ENCODE data around the gene ILKAP. TPM values are rescaled to one million over a fixed set of nuclear protein-coding genes. Genes with fewer than 3 reads are reported as not detected.

Gene ILKAP
- total and polyA plus RNA-seq, 8 donors = 30.6 to 57.3 (median 46.3) TPM

DNA sequence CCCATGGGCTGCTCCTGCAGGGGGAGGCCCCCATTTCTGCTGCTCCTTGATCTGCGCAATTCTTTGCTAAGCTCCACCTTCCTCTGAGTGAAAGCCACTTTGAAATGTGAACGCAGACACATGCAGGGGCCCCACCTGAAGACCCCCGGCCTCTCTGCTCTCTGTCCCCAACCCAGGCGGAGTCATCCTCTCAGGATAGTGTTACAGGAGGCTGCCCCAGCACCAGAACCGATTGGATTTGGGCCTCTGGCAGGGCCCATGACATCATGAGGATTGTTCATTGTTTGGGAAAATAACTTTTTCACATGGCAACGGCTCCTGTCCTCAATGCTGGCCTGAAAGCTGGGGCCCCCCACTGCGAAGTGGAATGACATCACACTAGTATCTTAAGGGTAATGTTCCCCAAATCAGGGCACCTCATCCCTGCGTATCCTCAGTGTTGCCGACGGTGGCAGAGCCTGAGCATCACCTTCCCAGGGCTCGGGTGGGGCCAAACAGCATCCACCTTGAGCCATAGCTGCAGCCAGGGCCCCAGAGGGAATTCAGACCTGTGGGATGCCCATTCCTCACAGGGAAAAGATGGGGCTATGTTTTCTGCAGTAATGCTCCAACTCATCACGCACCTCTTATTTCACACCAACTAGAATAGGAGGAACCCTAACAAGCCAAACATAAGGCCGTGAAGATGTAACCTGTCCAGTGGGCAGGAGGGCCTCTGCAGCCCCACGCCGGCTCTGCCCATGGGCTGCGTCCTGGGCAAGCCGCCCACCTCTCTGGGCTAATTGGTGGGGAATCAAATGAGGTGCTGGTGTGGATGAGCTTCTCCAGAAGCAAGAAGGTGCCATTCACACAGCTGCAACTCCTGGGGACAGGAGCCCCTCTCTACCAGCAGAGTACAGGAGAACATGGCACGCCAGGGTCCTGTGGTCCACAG lies 47.5 kb downstream of the ILKAP start:
- H3K9me3 ChIP-seq = no peaks in the 10 kb centered on the region
- H3K27ac ChIP-seq = no peak overlapping the region
- no peaks in the 10 kb centered on the region for H3K36me3 ChIP-seq
- intact Hi-C loops (cut with DNase I) = no loop called here
- DNase-seq = no peak
- TF ChIP-seq, protein P1, sequence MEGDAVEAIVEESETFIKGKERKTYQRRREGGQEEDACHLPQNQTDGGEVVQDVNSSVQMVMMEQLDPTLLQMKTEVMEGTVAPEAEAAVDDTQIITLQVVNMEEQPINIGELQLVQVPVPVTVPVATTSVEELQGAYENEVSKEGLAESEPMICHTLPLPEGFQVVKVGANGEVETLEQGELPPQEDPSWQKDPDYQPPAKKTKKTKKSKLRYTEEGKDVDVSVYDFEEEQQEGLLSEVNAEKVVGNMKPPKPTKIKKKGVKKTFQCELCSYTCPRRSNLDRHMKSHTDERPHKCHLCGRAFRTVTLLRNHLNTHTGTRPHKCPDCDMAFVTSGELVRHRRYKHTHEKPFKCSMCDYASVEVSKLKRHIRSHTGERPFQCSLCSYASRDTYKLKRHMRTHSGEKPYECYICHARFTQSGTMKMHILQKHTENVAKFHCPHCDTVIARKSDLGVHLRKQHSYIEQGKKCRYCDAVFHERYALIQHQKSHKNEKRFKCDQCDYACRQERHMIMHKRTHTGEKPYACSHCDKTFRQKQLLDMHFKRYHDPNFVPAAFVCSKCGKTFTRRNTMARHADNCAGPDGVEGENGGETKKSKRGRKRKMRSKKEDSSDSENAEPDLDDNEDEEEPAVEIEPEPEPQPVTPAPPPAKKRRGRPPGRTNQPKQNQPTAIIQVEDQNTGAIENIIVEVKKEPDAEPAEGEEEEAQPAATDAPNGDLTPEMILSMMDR (IDR thresholded peaks at IDR 0.05) = no peak
- peaks cover 18 to 38% of the 10 kb centered on the region in 2 donors for H3K27me3 ChIP-seq
- peaks cover 0 to 16% of the 10 kb centered on the region in 2 donors for H3K4me1 ChIP-seq
- H3K4me3 ChIP-seq = no peak overlapping the region
- ATAC-seq = no peak

DNA sequence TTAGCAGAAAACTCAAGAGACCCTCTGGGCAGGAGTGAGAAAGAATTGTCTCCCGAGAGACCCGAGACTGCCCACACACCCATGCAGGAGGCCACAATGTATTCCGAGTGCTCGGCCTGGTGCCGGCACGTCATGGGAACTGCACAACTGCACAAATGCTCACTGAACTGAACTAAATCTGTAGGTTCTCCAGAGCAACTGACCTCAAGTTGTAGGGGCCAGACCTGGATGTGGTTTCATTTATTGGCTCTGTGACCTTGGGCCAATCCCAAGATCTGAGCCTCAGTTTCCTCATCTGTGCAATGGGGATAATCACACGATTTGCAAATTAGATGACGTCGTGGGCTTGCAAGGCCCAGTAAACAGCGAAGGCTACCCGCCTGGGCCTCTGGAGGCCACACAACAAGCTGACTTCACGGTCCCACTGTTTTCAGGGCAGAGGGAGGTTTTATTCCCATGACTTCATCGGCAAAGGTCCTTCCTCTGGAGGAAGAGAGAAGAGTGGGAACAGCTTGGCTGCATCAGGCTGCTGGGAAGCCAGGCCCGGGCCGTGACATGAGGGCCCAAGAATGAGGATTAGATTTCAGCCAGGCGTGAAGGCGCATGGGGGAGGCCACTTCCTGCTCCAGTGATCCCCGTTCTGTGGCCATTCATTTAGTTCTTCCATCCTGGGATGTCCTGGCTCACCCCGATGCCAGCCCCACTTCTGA lies 48.3 kb downstream of the ILKAP start:
- H3K4me1 ChIP-seq = peaks cover 0 to 16% of the 10 kb centered on the region in 2 donors
- H3K27ac ChIP-seq = no peak overlapping the region
- ATAC-seq (no peak), DNase-seq (peak in 2 of 4 donors; percentile 44 to 45)
- TF ChIP-seq, protein P1 (IDR thresholded peaks at IDR 0.05) = no peak
- H3K9me3 ChIP-seq = no peaks in the 10 kb centered on the region
- no peaks in the 10 kb centered on the region for H3K36me3 ChIP-seq
- intact Hi-C loops (cut with DNase I) = no loop called here
- H3K4me3 ChIP-seq = no peak overlapping the region
- peaks cover 15 to 30% of the 10 kb centered on the region in 2 donors for H3K27me3 ChIP-seq

DNA sequence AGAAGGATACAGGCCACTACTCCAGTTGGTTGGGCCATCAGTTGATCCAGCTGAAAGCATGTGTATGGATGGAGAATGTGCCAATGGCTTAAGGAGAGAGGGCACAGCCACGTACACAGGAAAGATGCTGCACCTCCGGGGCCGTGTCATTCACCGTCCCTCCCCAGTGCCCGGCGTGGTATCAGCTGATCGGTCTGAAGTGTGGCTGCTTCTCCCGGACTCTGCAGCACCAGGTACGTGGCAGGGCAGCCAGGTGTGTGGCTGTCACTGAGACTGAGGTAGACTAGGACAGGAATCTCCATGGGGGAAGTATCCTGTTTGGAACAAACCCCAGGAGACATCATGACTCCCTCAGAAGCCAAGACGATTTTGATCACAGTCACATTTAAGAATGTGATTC lies 48.9 kb downstream of the ILKAP start:
- Histone ChIP-seq H3K27ac (no peak overlapping the region), H3K4me1 (peaks cover 0 to 13% of the 10 kb centered on the region in 2 donors), H3K9me3 (no peaks in the 10 kb centered on the region), H3K36me3 (no peaks in the 10 kb centered on the region), H3K27me3 (peaks cover 9 to 24% of the 10 kb centered on the region in 2 donors), H3K4me3 (no peak overlapping the region)
- no peak for ATAC-seq
- intact Hi-C loops (cut with DNase I) = no loop called here
- peak in 1 of 4 donors; percentile 26 for DNase-seq
- TF ChIP-seq, protein P1 (IDR thresholded peaks at IDR 0.05) = no peak

DNA sequence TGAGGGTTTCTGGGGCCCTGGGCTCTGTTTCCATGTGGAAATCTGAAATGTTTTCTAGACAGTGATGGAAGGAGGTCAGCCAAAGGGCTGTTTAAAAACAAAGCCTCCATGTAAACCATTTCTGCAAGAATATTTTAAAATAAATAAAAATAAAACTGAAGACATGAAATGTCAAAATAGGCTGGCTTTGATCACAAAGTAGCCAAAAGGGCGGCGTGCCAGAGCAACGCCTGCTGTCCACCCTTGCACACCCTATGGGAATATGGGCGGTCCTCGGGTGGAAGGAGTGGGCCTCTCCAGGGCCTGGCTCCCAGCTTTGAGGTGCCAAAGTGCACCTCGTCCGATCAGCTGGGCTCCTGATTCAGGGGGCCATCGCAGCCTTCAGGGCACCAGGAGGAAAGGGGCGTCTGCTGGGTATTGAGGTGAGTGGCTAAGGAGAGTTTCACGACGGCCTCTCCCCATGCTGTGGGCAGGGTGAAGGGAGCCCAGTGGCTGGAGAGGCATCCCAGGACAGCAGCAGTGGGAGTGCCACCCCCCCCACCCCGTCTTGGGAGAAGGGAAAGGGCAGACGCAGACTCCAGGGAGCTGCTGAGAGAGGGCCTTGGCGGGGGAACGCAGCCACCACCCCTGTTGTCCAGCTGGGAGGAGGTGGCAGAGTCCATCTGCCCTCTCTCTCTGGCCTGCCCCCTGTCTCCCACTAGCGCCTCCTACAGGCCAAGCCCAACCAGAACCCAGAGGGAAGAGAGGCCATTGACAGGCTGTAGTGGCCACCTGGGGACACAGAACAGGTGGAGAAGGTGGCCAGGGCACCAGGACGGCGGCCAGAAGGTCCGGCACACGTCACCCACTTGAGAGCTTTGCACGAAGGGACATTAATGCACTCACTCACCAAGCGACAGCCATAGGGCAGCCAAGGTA lies 50.5 kb downstream of the ILKAP start:
- Histone ChIP-seq H3K4me1 (no peaks in the 10 kb centered on the region), H3K36me3 (no peaks in the 10 kb centered on the region), H3K4me3 (no peak overlapping the region), H3K9me3 (no peaks in the 10 kb centered on the region), H3K27me3 (peaks cover 0 to 10% of the 10 kb centered on the region in 2 donors), H3K27ac (no peak overlapping the region)
- TF ChIP-seq, protein P1 (IDR thresholded peaks at IDR 0.05) = no peak
- ATAC-seq (no peak), DNase-seq (peak in 2 of 4 donors; percentile 53 to 72)
- intact Hi-C loops (cut with DNase I) = no loop called here
